HCT116 (cell line): ENCODE measurements around the gene VSNL1. TPM values are rescaled to one million over a fixed set of nuclear protein-coding genes. Genes with fewer than 3 reads are reported as not detected.

Experiments used
- ATAC-seq: fragments of 200-7000 bp; cut with Tn5 transposase; 2 replicates; pipeline ENCODE4 v1.9.1; 2020; ENCODE audit warnings: mild to moderate bottlenecking, moderate library complexity
- BruUV-seq: library from RNA; stranded (reverse); fragments of 400-500 nt; replicated peaks from 2 replicates; lab custom pipeline; 2021; lab: Mats Ljungman, UMichigan
- CTCF ChIA-PET: fragments of 300-600 bp; sonication (Branson Sonifier 250); formaldehyde crosslinking; loops from one replicate; lab custom pipeline; 2021; ENCODE audit warnings: antibody characterized with exemption; lab: Charles Lee
- POLR2A ChIA-PET: fragments of 300-600, 350-600 bp; sonication (Branson Sonifier 250); formaldehyde crosslinking; loops from one replicate; lab custom pipeline; 2021; ENCODE audit warnings: antibody characterized with exemption; lab: Charles Lee
- RAD21 ChIA-PET, 2 experiments: fragments of 300-600 bp; sonication (Branson Sonifier 250); formaldehyde crosslinking; loops; one replicate each; lab custom pipeline; 2023; ENCODE audit warnings: low total read pairs in 2 of 2; ENCODE audit not compliant: uncharacterized antibody in 2 of 2, unreplicated experiment in 2 of 2, low non-redundant PET in 1 of 2; lab: Charles Lee
- DNase-seq: peaks from one replicate; pipeline ENCODE4 v3.0.0-alpha.2; 2010; ENCODE audit warnings: low read depth, low spot score
- H2AFZ ChIP-seq: fragments of 200-600 bp; shearing (Covaris generic), sonication (generic); 2 replicates; pipeline ENCODE4 v1.6.1; 2017; ENCODE audit warnings: low read depth, mixed run types, mixed read lengths, antibody characterized with exemption, low read length; ENCODE audit not compliant: poor library complexity, severe bottlenecking
- H3K27ac ChIP-seq: 2 replicates; pipeline ENCODE4 v1.5.1; 2012; ENCODE audit warnings: low read depth, low read length
- H3K27me3 ChIP-seq: fragments of 200-600 bp; sonication (generic); 2 replicates; pipeline ENCODE4 v1.6.1; 2016; ENCODE audit warnings: mixed run types, low read length, mixed read lengths; ENCODE audit not compliant: insufficient read depth
- H3K36me3 ChIP-seq, 2 experiments: fragments of 200-500 bp in 1 of 2; fragments of 200-600 bp in 1 of 2; sonication (Bioruptor generic) in 1 of 2; sonication (generic) in 1 of 2; 2 replicates each; pipeline versions ENCODE4 v1.5.1 to v1.6.1; 2014 to 2016; ENCODE audit warnings: low read length in 2 of 2, inconsistent platforms in 1 of 2, mixed read lengths in 1 of 2, mixed run types in 1 of 2; ENCODE audit not compliant: insufficient read depth in 2 of 2, control insufficient read depth in 1 of 2
- H3K4me1 ChIP-seq, 2 experiments: fragments of 200-600 bp in 1 of 2; sonication (generic) in 1 of 2; 2 replicates each; pipeline versions ENCODE4 v1.5.1 to v1.6.1; 2012 to 2017; ENCODE audit warnings: low read length in 2 of 2, inconsistent platforms in 1 of 2, mild to moderate bottlenecking in 1 of 2, mixed read lengths in 1 of 2, mixed run types in 1 of 2, moderate library complexity in 1 of 2; ENCODE audit not compliant: insufficient read depth in 2 of 2, control insufficient read depth in 1 of 2
- H3K4me2 ChIP-seq: fragments of 200-600 bp; sonication (generic); 2 replicates; pipeline ENCODE4 v1.6.1; 2017; ENCODE audit warnings: mixed run types, low read length, mixed read lengths
- H3K4me3 ChIP-seq, 2 experiments: fragments of 200-600 bp in 1 of 2; sonication (generic) in 1 of 2; replicated peaks in 1 of 2; 2 replicates each; pipeline ENCODE4 v1.5.1; 2011 to 2016; ENCODE audit warnings: low read length in 2 of 2, control low read depth in 1 of 2, low read depth in 1 of 2, mild to moderate bottlenecking in 1 of 2, mixed read lengths in 1 of 2, mixed run types in 1 of 2
- H3K79me2 ChIP-seq: fragments of 200-600 bp; sonication (generic); 2 replicates; pipeline ENCODE4 v1.6.1; 2017; ENCODE audit warnings: mild to moderate bottlenecking, mixed run types, low read length, moderate library complexity, mixed read lengths; ENCODE audit not compliant: insufficient read depth
- H3K9ac ChIP-seq: fragments of 200-600 bp; sonication (generic); 2 replicates; pipeline ENCODE4 v1.6.1; 2016; ENCODE audit warnings: low read length, mixed read lengths
- H3K9me2 ChIP-seq: fragments of 200-600 bp; sonication (generic), shearing (Covaris generic); 2 replicates; pipeline ENCODE4 v1.6.1; 2017; ENCODE audit warnings: mixed run types, mild to moderate bottlenecking, moderate library complexity; ENCODE audit not compliant: insufficient read depth
- H3K9me3 ChIP-seq, 2 experiments: fragments of 200-500 bp in 1 of 2; fragments of 200-600 bp in 1 of 2; sonication (Bioruptor generic) in 1 of 2; sonication (generic) in 1 of 2; 2 replicates each; pipeline ENCODE4 v1.6.1; 2014 to 2017; ENCODE audit warnings: low read length in 2 of 2, mixed read lengths in 2 of 2, inconsistent platforms in 1 of 2, low read depth in 1 of 2, mild to moderate bottlenecking in 1 of 2, mixed run types in 1 of 2, moderate library complexity in 1 of 2; ENCODE audit not compliant: control insufficient read depth in 1 of 2, insufficient read depth in 1 of 2
- H4K20me1 ChIP-seq: fragments of 200-600 bp; sonication (generic), shearing (Covaris generic); 2 replicates; pipeline ENCODE4 v1.6.1; 2017; ENCODE audit warnings: mixed run types, mild to moderate bottlenecking, moderate library complexity; ENCODE audit not compliant: insufficient read depth
- ATF3 ChIP-seq: IDR thresholded peaks from 2 replicates; pipeline ENCODE4 v1.6.1; 2012
- CEBPB ChIP-seq: IDR thresholded peaks from 2 replicates; pipeline ENCODE4 v1.6.1; 2012; ENCODE audit warnings: low read depth
- EGR1 ChIP-seq: IDR thresholded peaks from 2 replicates; pipeline ENCODE4 v1.6.1; 2012; ENCODE audit warnings: low read depth
- ELF1 ChIP-seq: IDR thresholded peaks from 2 replicates; pipeline ENCODE4 v1.6.1; 2012; ENCODE audit warnings: low read depth, borderline replicate concordance
- EZH2 ChIP-seq: fragments of 200-600 bp; sonication (generic); IDR thresholded peaks from 2 replicates; pipeline ENCODE4 v1.6.1; 2017; ENCODE audit warnings: antibody characterized with exemption, mixed run types
- EZH2phosphoT487 ChIP-seq: fragments of 200-600 bp; IDR thresholded peaks from 2 replicates; pipeline ENCODE4 v1.6.1; 2018; ENCODE audit warnings: antibody characterized with exemption, borderline replicate concordance
- FOSL1 ChIP-seq: IDR thresholded peaks from 2 replicates; pipeline ENCODE4 v1.6.1; 2012; ENCODE audit warnings: low read depth
- MAX ChIP-seq: IDR thresholded peaks from 2 replicates; pipeline ENCODE4 v1.6.1; 2012
- POLR2A ChIP-seq: IDR thresholded peaks from 2 replicates; pipeline ENCODE4 v1.7.0; 2011; ENCODE audit warnings: borderline replicate concordance; ENCODE audit not compliant: insufficient read depth, insufficient read length; ENCODE audit errors: extremely low read depth
- RAD21 ChIP-seq: IDR thresholded peaks from 2 replicates; pipeline ENCODE4 v1.6.1; 2012; ENCODE audit warnings: low read depth, mild to moderate bottlenecking
- SP1 ChIP-seq: IDR thresholded peaks from 2 replicates; pipeline ENCODE4 v1.6.1; 2012; ENCODE audit warnings: low read depth
- TCF7L2 ChIP-seq: IDR thresholded peaks from 2 replicates; pipeline ENCODE4 v1.7.0; 2011; ENCODE audit warnings: borderline replicate concordance, inconsistent platforms; ENCODE audit not compliant: insufficient read depth, insufficient read length; ENCODE audit errors: extremely low read depth
- YY1 ChIP-seq: IDR thresholded peaks from 2 replicates; pipeline ENCODE4 v1.6.1; 2011; ENCODE audit warnings: low read length, low read depth, moderate library complexity, mild to moderate bottlenecking; ENCODE audit not compliant: insufficient replicate concordance; ENCODE audit errors: extremely low read depth
- ZBTB33 ChIP-seq: IDR thresholded peaks from 2 replicates; pipeline ENCODE4 v1.6.1; 2011; ENCODE audit warnings: mild to moderate bottlenecking, low read length, moderate library complexity; ENCODE audit not compliant: insufficient replicate concordance; ENCODE audit errors: extremely low read depth
- ZNF274 ChIP-seq: fragments of 200-500 bp; sonication (Bioruptor generic); IDR thresholded peaks from 2 replicates; pipeline ENCODE4 v1.6.1; 2014; ENCODE audit warnings: mild to moderate bottlenecking, low read depth, low read length, inconsistent platforms
- intact Hi-C: fragments of 100-400 bp; cut with micrococcal nuclease; formaldehyde crosslinking; loops from 2 replicates; pipeline ENCODE4 v1.10.0; 2022
- total RNA-seq: library from RNA; stranded (reverse); gene quantifications from one replicate; pipeline ENCODE4 v1.2.1, GENCODE V29; 2021; ENCODE audit not compliant: unreplicated experiment

The VSNL1 gene
- total RNA-seq, 1 experiment from 2014 or later: 4.6 TPM

GRCh38 chr2:17637131-17637906 is 96.8 kb downstream of the VSNL1 start:
- RAD21 ChIA-PET: no interaction called here
- Histone ChIP-seq H3K4me1 (no peaks in the 10 kb centered on the region), H3K27me3 (no peaks in the 10 kb centered on the region), H3K36me3 (no peaks in the 10 kb centered on the region)
- DNase-seq: no peak
- BruUV-seq: no TSS peak
- TF ChIP-seq MAX (no peak), CEBPB (no peak), POLR2A (no peak), ZNF274 (no peak), TCF7L2 (no peak), EZH2phosphoT487 (no peak), SP1 (no peak), YY1 (no peak), FOSL1 (no peak), EGR1 (no peak), ELF1 (no peak), ZBTB33 (no peak), EZH2 (no peak), ATF3 (no peak), RAD21 (no peak)
- TF ChIP-seq, all 23 proteins: peak for 0
- Histone ChIP-seq H3K4me2 (no peak overlapping the region), H4K20me1 (no peaks in the 10 kb centered on the region), H3K9me2 (no peaks in the 10 kb centered on the region), H3K27ac (no peak overlapping the region), H3K9ac (no peak overlapping the region), H2AFZ (no peak overlapping the region), H3K4me3 (no peak overlapping the region), H3K9me3 (no peaks in the 10 kb centered on the region), H3K79me2 (no peaks in the 10 kb centered on the region)
- ChIA-PET POLR2A (no interaction called here), CTCF (interaction anchor here (1.1 kb wide), 1 partner anchor 8 kb away, joined by 4 read pairs; no protein-coding TSS in a partner anchor)
- intact Hi-C loops: no loop called here
- ATAC-seq: no peak
